ENCODE results near the gene CREB3L2.

CREB3L2 gene

DNA sequence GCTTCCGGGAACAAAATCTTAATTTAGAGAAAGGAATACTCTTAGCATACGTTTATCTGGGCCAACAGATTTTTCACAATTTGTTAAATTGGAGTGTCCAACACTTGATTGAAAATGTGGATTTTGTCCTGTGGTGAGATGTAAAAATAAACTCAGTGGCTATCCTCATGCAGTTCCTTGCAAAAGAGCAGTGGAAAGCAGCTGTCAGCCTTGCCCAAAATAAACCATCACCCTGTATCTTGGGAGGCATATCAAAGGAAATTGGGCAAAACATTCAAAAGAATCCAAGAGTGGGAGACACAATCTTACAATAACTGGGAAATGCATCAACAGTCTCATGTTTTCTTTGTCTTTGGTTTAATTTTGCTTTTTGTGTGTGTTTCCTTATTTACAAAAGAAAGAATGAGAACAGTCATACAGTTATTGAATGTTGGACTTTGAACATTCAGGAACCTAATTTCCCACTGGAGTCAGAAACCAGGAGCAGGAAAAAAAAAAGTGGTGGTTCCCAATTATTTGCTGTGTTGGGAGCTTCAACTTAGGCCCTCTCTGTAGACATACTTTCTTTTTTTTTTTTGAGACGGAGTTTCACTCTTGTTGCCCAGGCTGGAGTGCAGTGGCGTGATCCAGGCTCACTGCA, 110.8 kb downstream of the CREB3L2 start:
- DNase-seq, result no peak

DNA sequence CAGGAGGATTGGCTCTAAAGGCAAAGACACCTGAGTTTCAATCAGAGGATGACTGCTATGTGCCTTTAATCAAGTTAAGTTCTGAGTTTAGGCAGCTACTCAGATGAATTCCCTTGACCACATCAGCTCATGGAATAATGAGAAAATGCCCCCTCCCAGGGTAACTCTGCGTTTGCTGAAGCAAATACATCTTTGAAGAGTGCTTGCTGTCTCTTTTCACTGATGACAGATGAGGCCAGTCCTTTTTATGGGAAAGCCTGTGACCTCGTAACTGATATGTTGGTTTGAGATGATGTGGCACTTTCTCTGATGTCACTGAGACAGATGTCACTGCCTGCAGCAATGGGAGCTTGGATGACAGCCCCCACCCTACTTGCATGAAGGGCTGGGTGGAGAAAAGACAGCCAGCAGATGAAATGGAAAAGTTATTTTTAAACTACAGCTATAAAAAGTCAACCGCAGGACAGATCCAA, 111.4 kb downstream of the CREB3L2 start:
- DNase-seq, result no peak

DNA sequence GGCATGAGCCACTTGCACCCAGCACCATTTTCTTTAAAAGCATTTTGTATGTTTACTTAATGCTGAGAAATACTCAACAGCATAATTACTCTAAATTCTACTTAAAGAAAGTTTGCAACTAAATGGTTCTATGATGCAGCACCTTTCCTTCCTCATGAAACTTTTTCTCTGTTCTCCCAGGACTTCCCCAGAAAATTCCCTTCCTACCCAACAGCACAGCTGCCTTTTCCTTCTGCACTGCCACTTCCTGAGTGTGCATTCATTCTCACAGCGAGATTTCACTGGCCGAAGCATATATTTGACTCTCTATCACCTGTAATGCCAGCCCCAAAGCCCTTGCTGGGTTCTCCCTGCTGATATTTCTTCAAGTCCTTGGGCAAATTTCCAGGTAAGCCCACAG, 113.6 kb downstream of the CREB3L2 start:
- no peak for DNase-seq

DNA sequence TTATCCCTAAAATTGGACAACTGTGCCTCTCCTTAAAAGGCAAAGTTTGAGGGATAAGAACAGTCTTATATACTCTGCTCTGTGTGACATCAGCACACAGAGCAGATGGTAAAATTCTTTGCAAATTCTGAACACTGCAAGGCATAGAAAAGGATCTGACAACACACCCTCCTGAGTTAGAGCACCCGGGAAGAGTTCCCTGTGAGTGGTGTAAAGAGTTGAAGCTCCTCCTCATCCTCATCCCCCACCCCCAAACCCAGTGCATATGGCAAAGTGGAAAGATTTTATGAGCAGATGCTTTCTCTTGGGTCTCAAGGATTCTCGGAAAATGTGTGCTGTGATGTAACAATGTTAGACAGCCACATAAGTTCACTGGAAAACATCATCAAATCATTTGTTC, 115.1 kb downstream of the CREB3L2 start:
- no peak for DNase-seq

DNA sequence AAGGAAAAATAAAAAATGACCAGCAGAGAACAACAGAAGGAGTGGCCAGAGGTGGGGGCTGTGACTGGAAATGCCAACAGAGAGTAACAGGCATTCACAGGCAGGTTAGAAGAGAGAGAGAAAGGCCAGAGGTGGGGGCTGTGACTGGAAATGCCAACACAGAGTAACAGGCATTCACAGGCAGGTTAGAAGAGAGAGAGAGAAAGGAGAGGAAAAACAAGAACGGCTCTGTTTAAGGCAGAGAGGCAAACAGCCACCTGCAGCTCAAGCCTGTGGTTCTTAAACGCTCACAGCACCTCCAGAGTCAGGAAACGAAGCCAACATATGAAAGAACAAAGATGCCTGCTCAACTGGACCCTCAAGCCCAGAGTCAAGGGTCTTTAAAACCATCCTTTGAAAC, 115.6 kb downstream of the CREB3L2 start:
- no peak for DNase-seq

DNA sequence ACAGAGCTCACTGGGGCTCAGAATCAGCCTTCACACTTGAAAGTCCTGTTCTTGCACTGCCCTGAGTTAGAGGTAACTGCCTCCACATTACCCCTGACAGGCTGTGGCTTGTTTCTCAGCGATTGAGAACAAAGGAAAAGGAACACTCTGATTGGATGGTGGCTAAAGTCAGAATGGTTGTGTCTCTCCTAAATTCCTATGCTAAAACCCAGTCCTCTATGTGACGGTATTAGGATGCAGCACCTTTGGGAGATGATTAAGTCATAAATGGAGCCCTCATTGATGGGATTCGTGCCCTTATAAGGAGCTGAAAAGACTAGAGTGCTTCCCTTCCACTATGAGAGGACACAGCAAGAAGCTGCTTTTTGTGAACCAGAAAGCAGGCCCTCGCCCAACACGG, 116.2 kb downstream of the CREB3L2 start:
- no peak for DNase-seq

DNA sequence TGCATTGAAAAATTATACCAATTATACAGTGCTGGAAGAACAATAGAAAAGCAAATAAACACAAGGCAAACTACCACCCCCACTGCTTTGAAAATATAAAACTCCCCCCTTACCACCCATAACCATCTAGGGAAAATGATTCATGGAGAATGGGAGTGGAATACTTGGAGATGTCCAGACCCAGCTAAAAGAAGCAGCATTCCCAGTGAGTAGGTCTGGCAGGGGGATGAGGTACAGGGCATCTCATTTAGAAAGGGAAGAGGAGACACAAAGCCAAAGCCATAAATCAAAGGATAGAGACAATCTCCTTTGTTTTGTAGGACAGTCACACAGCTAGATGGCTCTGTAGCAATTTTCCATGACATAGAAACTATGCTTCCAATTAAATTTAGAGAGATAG, 119.1 kb downstream of the CREB3L2 start:
- no peak for DNase-seq

DNA sequence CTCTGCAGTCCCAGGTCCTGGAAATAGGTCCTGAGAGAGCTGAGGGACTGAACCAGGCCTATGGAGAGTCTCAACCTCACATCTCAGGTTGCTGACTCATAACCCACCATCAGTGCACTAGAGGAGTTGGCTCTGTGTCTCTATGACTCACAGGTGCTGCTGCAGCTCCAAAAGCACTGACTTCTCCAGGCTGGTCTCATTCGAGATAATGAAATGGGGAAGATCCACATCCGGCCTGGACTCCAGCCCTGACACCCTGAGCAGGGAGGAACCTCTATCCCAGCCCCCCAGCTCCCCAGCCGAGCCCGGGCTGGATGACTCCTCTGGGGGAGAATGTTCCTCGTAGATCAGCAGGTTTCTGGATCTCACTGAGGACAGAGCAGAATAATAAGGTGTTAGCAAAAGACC, 119.6 kb downstream of the CREB3L2 start:
- no peak for DNase-seq

DNA sequence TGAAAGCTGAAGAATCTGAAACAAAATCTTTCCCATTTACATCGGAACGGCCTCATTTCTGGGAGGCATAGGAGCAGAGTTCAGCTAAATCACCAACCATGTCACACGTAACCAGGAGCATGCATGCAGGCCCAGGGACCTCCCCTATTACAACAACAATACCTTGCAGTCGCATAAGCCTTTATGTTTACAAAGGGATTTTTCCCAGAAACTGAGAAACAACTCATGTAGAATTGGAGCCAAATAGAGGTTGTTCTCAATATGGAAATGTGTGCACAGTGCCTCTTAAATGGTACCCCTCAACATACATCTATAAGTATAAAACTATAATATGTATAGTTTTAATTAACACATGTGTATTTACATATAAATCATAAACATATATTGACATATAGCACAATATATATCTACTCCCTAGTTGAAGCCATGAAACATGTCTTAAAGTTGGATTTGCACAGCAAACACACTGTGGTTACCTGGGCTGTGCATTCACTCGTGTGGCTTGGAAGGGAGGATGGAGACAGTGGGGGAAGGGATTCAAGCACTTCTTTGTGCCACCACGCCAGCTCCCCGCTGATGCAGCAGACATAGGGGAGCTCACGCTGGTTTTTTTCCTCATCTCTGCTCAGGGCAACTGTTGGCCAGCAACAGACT, 120.2 kb downstream of the CREB3L2 start:
- DNase-seq, result no peak

DNA sequence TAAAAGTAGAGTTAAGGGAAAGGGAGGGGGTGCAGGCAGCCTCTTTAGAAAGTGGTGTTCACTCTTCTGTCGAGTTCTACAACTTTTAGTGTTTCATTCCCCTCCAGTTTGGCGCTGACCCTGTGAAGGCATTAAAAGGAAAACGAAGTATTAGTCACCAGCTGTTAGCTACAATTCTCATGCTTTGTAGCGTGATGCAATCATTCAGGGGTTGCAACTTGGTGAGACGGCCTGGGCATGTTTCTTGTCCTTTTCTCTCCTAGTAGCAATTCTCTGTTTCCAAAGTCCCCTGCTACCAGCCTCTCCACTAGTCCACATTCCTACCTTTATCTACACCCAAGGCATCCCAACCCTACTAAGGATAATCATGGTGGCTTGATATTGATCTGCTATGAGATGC, 121.5 kb downstream of the CREB3L2 start:
- DNase-seq, result no peak

DNA sequence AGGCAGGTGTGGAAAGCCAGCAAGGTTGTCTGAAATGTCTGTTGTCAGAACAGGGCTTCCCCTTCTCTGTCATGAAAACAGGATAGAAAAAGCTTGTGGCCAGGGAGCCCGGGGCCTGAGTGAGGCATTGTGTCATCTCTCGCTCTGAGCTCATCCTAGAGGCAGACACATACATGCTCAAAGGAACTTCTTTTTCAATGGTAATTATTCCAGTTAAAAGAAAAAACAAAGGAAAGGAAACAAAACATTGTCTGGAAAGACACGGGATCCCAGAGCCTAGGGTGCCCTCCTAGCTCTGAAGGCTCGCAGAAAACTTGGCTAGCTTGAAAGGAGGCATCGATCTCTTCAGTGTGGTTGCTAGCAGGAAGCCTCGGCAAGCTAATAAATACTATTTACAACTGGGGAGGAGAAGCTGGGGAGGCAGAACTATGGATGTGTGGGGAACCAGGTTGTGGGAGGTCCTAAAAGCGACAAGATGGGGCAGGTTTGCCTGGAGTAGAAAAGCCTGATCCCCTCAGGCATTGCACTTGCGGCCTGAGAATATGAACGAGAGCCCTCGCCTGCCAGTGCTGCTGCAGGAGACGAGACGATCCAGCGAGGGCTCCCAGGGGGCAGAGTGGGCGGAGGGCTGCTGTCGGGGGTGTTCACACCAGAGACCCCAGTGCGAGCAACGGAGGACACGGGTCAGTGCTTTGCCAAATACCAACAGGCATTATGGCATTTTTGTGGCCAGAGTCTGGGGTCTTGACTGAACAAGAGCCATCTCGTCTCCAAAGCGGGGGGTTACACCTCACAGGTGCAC, 122.3 kb downstream of the CREB3L2 start:
- DNase-seq, result no peak

DNA sequence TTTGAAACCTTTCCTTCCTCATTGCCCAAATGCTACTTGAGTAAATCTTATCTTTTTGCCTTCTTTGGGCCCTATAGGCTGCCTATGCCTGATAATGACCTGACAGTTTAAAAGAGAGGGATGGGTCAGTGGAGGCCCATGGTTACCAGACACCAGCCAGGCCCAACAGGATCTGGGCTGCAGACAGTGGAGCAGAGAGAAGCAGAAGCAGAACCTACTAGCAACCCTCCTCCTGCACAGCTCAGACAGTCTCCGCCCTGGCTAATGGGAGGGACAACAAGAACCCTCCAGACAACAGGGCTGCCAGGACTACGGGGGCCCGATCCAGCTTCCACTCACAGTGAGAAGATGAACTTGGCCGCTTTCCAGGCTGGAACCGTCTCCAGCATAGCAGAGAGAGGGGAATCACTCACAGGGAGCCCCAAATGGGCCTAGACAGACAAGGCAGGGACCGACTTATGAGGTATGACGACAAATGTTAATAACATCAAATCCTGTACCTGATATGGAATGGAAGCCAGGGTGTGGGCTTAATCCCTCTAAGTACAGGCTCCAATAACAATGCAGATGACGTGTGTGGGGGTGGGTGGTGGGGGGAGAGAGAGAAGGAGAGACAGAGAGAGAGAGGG, 123.4 kb downstream of the CREB3L2 start:
- DNase-seq, result no peak

DNA sequence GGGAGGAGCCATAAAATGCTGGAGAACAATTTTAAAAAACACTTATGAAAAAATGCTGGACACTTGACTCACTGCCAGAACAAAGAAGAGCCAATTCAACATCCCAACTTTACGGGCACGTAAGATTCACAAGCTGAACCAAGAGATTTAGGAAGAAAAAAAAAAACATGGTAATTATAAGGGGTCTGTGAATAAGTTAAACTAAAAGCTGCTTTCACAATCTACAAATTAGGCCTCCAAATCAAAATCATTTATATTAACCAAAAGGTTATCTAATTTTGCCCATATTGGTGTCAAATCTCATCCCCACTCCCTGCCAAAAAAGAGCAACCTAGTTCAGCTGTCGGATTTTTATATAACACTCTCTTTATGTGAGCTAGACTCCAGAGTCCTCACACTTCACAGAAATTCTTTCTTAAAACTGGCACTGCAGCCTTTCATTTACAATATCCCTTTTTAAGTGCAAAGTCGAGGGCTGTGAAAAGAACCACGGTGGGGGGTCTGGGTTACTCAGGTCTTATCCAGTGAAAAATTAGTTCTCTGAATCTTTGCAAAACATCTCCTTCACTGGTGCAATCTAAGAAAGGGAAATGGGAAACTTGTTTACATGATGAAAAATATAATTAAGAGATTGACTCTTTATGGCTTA, 124.7 kb downstream of the CREB3L2 start:
- no peak for DNase-seq

DNA sequence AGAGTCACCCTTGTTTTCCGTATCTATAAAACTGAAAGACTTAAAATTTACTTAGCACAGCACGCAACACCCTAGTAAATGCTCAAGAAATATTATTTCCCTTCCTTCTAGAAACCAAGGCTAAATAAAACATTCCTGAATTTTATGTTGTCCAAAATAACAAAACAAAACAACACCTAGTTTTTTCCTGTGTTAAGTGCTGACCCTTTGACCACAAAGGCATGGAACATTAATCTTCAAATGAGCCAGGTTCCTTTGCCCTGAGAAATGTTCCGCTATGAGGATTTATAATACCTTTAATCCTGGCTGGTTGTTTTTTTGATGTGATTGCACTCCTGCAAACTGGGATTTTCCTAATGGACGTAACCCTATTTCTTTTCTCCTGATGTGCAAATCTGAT, 126.1 kb downstream of the CREB3L2 start:
- no peak for DNase-seq

DNA sequence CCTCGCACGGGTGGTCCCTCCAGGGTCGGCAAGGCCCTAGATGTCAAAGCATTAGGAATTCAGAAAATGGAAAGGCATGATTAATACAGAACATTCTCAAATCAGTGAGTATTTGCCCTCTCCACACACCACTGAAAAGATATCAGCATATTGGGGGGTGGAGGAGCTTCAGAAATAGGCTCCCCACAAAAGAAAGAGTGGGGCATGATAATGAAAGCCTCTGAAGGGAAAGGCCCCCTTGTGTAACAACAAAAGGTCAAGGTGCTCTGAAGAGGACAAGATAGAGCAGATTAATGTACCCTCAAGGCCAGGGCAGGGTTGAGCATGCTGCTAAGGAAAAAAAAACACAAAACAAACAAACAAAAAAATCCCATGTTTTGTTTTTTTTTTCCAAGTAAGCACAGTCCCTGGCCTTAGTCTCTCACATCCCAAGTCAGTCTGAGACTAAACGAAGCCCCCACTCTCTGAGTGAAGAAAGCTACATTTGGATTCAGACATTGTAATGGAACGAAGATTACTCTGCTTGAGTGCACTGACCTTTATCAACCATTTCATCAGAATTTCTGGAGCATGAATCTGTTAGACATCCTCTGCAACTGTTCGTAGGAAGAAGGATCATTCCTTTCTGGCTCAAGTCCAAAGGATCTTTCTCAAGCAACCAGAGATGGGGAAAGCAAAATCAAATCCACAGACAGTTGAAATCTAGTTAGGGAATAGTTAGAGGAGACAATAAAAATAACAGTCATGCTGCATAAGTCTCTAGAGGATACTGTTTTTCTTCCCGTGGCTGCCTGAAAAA, 127.7 kb downstream of the CREB3L2 start:
- no peak for DNase-seq

DNA sequence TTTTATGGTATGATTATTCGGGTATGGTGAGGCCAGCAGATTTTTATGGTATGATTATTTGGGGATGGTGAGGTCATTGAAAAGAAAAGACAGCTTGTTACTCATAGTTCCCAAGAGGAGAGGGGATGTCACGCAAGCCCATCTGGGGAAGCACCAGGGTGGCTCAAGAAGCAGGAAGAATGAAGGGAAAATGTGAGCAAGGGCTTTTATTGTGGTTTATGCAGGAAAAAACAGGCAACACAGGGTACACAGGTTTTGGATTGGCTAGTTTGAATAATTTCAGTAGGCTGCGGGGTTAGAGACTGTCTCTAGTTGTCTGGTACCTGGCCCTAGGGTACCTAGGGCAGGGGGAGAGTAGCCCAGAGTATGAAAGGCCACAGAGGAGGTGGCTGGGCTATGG, 128.4 kb downstream of the CREB3L2 start:
- DNase-seq, result peak in 1 of 2 donors; percentile 27

DNA sequence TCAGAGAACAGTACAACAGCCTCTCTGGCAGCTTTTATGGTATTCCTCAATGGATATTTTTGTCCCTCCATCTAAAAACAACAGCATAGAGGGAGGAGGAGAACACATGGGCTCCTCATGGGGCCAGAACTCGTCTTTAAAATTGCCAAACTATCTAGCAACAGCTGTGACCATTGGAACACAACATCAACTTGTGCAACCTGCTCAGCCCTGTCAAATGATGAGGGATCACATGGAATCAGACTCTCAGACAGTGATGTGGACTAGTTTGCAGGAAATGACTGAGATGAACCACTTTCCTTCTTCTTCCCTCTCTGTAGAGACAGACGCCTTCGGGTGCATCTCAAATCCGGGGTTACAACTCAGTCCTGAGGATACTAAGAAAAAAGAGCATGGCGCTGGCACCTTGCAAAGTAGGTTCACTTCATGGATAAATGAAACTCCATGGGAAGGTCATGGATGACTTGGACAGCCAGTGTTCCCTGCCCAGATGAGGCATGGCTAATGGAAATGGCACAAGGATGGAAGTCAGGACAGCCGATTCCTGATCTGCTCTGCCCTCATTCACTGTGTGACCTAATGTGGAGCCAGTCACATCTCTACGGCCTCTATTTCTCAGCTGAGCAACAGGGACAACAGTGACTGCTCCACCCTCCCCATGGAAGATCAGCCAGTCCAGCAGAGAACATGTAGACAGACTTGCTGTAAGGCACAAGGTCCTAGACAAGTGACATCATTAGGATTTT, 130.5 kb downstream of the CREB3L2 start:
- no peak for DNase-seq

DNA sequence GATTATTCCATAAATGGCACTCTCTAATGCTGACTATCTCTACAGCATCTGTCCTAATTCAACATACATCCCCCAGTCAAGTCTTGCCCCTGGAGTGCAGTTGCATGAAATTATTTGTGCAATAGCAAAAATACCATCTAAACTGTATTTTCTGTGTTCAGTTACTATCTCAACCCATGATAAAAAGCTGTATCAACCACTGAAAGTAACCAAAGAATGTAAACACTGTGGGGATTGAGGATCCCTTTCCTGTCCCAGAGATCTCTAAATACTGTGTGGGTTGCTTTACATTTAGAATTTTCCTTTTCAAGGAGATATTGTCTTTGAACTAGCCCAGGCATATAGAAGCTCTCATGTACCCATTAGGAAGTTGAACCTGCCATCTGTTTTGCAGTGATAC, 131.2 kb downstream of the CREB3L2 start:
- no peak for DNase-seq

DNA sequence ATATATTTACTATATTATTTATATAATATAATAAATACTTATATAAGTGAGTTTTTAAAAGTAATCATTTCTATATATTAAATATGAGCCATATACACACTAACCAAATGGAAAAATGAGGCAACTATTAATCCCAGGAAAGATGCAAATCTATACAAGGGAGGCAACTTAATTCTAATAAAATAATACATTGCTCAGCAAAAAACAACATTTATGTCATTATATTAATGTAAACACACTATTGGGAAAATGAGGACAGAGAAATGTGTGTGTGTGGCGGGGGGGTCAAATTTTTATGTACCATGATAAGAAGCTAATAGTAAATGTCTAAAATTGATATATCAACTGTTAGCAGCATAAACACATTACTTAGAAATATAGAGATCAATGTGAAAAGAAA, 131.8 kb downstream of the CREB3L2 start:
- DNase-seq, result no peak

DNA sequence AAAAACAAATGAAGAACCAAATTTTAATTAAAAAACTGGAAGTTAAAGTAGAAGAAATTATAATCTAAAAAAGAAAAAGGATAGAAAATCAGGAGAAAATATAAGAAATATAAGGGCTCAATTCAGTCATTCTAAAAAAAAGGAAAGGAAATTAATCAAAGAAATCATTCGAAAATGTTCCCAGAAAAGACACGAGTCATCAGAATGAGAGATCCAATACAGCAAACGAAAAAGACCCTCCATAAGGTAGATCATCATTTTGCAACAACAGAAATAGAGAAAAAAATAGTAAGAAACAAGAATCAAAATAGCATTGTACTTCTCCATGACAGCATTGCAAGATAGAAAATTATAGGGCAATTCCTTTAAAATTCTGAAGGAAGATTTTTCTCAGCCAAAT, 132.6 kb downstream of the CREB3L2 start:
- DNase-seq, result no peak

DNA sequence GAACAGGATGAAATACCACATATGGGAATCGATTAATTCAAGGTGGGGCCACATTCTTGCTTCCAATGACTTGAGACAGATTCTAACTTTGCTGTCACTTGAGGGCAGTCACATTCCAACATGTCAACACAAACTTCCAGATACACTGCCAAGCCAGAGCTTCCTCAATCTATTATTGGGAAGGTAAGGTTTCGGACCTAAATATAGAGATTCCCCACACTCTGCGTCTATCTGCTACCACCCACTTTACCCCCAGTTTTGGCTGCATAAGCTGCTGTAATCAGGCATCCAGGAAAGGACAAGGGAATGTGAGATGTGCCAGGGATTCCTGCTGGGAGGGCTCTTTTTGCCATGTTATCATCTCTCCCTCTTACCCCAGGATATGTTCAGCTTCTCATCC, 134.6 kb downstream of the CREB3L2 start:
- DNase-seq, result no peak

All from stimulated activated CD4-positive, alpha-beta T cell treated with anti-CD3 and anti-CD28 coated beads, Interleukin-2, amount 100 ng/mL, for 24 hours (primary cell).